Naive B cell (primary cell): Measurements from ENCODE around the gene OSBPL8. TPM values are rescaled to one million over a fixed set of nuclear protein-coding genes. Genes with fewer than 3 reads are reported as not detected.

Experiments
- ATAC-seq, 2 donors: fragments of 150-1000 bp; cut with Tn5 transposase; 2 replicates each; pipeline ENCODE4 v1.10.0; 2021; ENCODE audit warnings: low read depth in 2 of 2, mild to moderate bottlenecking in 2 of 2, moderate library complexity in 2 of 2
- DNase-seq: peaks from one replicate; pipeline ENCODE4 v3.0.0; 2022
- H3K27ac Mint-ChIP-seq, 6 donors: one replicate each; pipeline ENCODE4 v1.8.0; 2020 to 2022; ENCODE audit warnings: mild to moderate bottlenecking in 6 of 6, mixed read lengths in 6 of 6, moderate library complexity in 5 of 6, inconsistent platforms in 2 of 6
- H3K27me3 Mint-ChIP-seq, 3 donors: one replicate each; pipeline ENCODE4 v1.8.0; 2021 to 2022; ENCODE audit warnings: mixed read lengths in 3 of 3, mild to moderate bottlenecking in 1 of 3
- H3K36me3 Mint-ChIP-seq, 2 donors: one replicate each; pipeline ENCODE4 v1.8.0; 2020 to 2022; ENCODE audit warnings: mixed read lengths in 2 of 2, inconsistent platforms in 1 of 2, mild to moderate bottlenecking in 1 of 2
- H3K4me1 Mint-ChIP-seq, 3 donors: one replicate each; pipeline ENCODE4 v1.8.0; 2020 to 2022; ENCODE audit warnings: mixed read lengths in 3 of 3, inconsistent platforms in 1 of 3, mild to moderate bottlenecking in 1 of 3, moderate library complexity in 1 of 3
- H3K4me3 Mint-ChIP-seq, 8 donors: one replicate each; pipeline ENCODE4 v1.8.0; 2020 to 2022; ENCODE audit warnings: mild to moderate bottlenecking in 8 of 8, mixed read lengths in 8 of 8, moderate library complexity in 8 of 8, inconsistent platforms in 2 of 8
- H3K9me3 Mint-ChIP-seq, 7 donors: one replicate each; pipeline ENCODE4 v1.8.0; 2020 to 2022; ENCODE audit warnings: mixed read lengths in 7 of 7, mild to moderate bottlenecking in 5 of 7, inconsistent platforms in 2 of 7, moderate library complexity in 1 of 7
- polyA plus RNA-seq, 6 donors: library from polyadenylated mRNA; unstranded; fragments of 300-500 nt; fragmentation: Illumina TruSeq; gene quantifications; one replicate each; pipeline ENCODE4 v1.2.3, GENCODE V29; 2021; ENCODE audit warnings: low read depth in 6 of 6

The OSBPL8 gene
- 100 to 1,000 TPM in 5 of 6 donors, 10 to 100 TPM in 1; 90.1 to 140 (median 118) TPM for polyA plus RNA-seq

GRCh38 chr12:76559400-76560085, at the start of gene OSBPL8:
Gene OSBPL8 (minus strand): TSS chr12:76559771. CDS start chr12:76487551, 72,220 bp downstream.
- Mint-ChIP-seq H3K36me3 (no peaks in the 10 kb centered on the region), H3K27ac (peak within 1 kb of the TSS; percentile 94 to 98 (median 97)), H3K4me3 (peak within 1 kb of the TSS; percentile 92 to 96 (median 95)), H3K27me3 (no peaks in the 10 kb centered on the region), H3K4me1 (peaks cover 26 to 52% (median 28%) of the 10 kb centered on the region in 3 donors), H3K9me3 (no peaks in the 10 kb centered on the region)
- ATAC-seq (peak; percentile 73 to 78), DNase-seq (peak; percentile 90)

GRCh38 chr12:76608070-76608469, 48.5 kb upstream of the OSBPL8 start:
- peaks cover 0 to 21% (median 0%) of the 10 kb centered on the region in 3 donors for H3K27me3 Mint-ChIP-seq
- H3K9me3 Mint-ChIP-seq: no peaks in the 10 kb centered on the region
- no peak for ATAC-seq
- no peak overlapping the region for H3K27ac Mint-ChIP-seq
- no peaks in the 10 kb centered on the region for H3K4me1 Mint-ChIP-seq
- H3K4me3 Mint-ChIP-seq: no peak overlapping the region
- DNase-seq: no peak
- H3K36me3 Mint-ChIP-seq: no peaks in the 10 kb centered on the region

GRCh38 chr12:76595056-76595455, 35.5 kb upstream of the OSBPL8 start:
- no peak for DNase-seq

GRCh38 chr12:76591476-76591875, 31.9 kb upstream of the OSBPL8 start:
- ATAC-seq (no peak), DNase-seq (no peak)
- Mint-ChIP-seq H3K4me1 (no peaks in the 10 kb centered on the region), H3K4me3 (no peak overlapping the region), H3K27me3 (peaks cover 0 to 6% (median 0%) of the 10 kb centered on the region in 3 donors), H3K9me3 (peaks cover 0 to 5% (median 0%) of the 10 kb centered on the region in 7 donors), H3K36me3 (no peaks in the 10 kb centered on the region), H3K27ac (peak overlapping the region in 1 of 6 donors; percentile 8)

More at GRCh38 chr12:76595056-76595455, 35.5 kb upstream of the OSBPL8 start:
- Mint-ChIP-seq H3K4me3 (no peak overlapping the region), H3K36me3 (no peaks in the 10 kb centered on the region), H3K27ac (no peak overlapping the region), H3K9me3 (peaks cover 0 to 5% (median 0%) of the 10 kb centered on the region in 7 donors), H3K27me3 (peaks cover 0 to 6% (median 0%) of the 10 kb centered on the region in 3 donors), H3K4me1 (no peaks in the 10 kb centered on the region)
- ATAC-seq: no peak

GRCh38 chr12:76590131-76590530, 30.6 kb upstream of the OSBPL8 start:
- no peak overlapping the region for H3K4me3 Mint-ChIP-seq
- H3K27me3 Mint-ChIP-seq: peaks cover 0 to 6% (median 0%) of the 10 kb centered on the region in 3 donors
- ATAC-seq (no peak), DNase-seq (no peak)
- H3K9me3 Mint-ChIP-seq: peaks cover 0 to 5% (median 0%) of the 10 kb centered on the region in 7 donors
- H3K4me1 Mint-ChIP-seq: no peaks in the 10 kb centered on the region
- H3K27ac Mint-ChIP-seq: no peak overlapping the region
- H3K36me3 Mint-ChIP-seq: no peaks in the 10 kb centered on the region

GRCh38 chr12:76588881-76589565, 29.5 kb upstream of the OSBPL8 start:
- DNase-seq (no peak), ATAC-seq (no peak)
- H3K27me3 Mint-ChIP-seq: peaks cover 0 to 6% (median 0%) of the 10 kb centered on the region in 3 donors
- H3K9me3 Mint-ChIP-seq: peaks cover 0 to 5% (median 0%) of the 10 kb centered on the region in 7 donors
- H3K4me3 Mint-ChIP-seq: no peak overlapping the region
- H3K4me1 Mint-ChIP-seq: no peaks in the 10 kb centered on the region
- no peaks in the 10 kb centered on the region for H3K36me3 Mint-ChIP-seq
- H3K27ac Mint-ChIP-seq: no peak overlapping the region

- Mint-ChIP-seq H3K4me1 (no peaks in the 10 kb centered on the region), H3K27ac (peak overlapping the region in 1 of 6 donors; percentile 81), H3K4me3 (no peak overlapping the region), H3K27me3 (peaks cover 0 to 6% (median 0%) of the 10 kb centered on the region in 3 donors), H3K36me3 (no peaks in the 10 kb centered on the region), H3K9me3 (peaks cover 0 to 5% (median 0%) of the 10 kb centered on the region in 7 donors)
- DNase-seq (no peak), ATAC-seq (no peak)
Observed at GRCh38 chr12:76587428-76588178, 28.0 kb upstream of the OSBPL8 start.

- Mint-ChIP-seq H3K36me3 (no peaks in the 10 kb centered on the region), H3K27me3 (peaks cover 0 to 6% (median 0%) of the 10 kb centered on the region in 3 donors), H3K9me3 (no peaks in the 10 kb centered on the region), H3K4me1 (no peaks in the 10 kb centered on the region), H3K4me3 (no peak overlapping the region), H3K27ac (peak overlapping the region in 1 of 6 donors; percentile 81)
- ATAC-seq: peak; percentile 55 to 60
- DNase-seq: peak; percentile 47
Observed at GRCh38 chr12:76586764-76587395, 27.3 kb upstream of the OSBPL8 start.

- ATAC-seq (peak; percentile 87 to 91), DNase-seq (no peak)
- Mint-ChIP-seq H3K27me3 (no peaks in the 10 kb centered on the region), H3K36me3 (no peaks in the 10 kb centered on the region), H3K9me3 (peaks cover 0 to 3% (median 0%) of the 10 kb centered on the region in 7 donors), H3K4me1 (no peaks in the 10 kb centered on the region), H3K27ac (peak overlapping the region in 1 of 6 donors; percentile 60), H3K4me3 (no peak overlapping the region)
Observed at GRCh38 chr12:76583301-76583700, 23.7 kb upstream of the OSBPL8 start.

GRCh38 chr12:76573840-76574373, 14.3 kb upstream of the OSBPL8 start:
- peaks cover 5 to 11% (median 8%) of the 10 kb centered on the region in 7 donors for H3K9me3 Mint-ChIP-seq
- H3K4me3 Mint-ChIP-seq: no peak overlapping the region
- DNase-seq (no peak), ATAC-seq (no peak)
- no peak overlapping the region for H3K27ac Mint-ChIP-seq
- no peaks in the 10 kb centered on the region for H3K27me3 Mint-ChIP-seq
- H3K4me1 Mint-ChIP-seq: peaks cover 0 to 6% (median 5%) of the 10 kb centered on the region in 3 donors
- H3K36me3 Mint-ChIP-seq: peaks cover 0 to 8% of the 10 kb centered on the region in 2 donors

- Mint-ChIP-seq H3K4me1 (peaks cover 0 to 6% (median 5%) of the 10 kb centered on the region in 3 donors), H3K27me3 (no peaks in the 10 kb centered on the region)
- ATAC-seq: no peak
Observed at GRCh38 chr12:76571256-76571655, 11.7 kb upstream of the OSBPL8 start.

GRCh38 chr12:76569685-76570604, 10.4 kb upstream of the OSBPL8 start:
- peak; percentile 45 to 74 for ATAC-seq
- Mint-ChIP-seq H3K4me1 (peaks cover 0 to 6% (median 5%) of the 10 kb centered on the region in 3 donors), H3K36me3 (peaks cover 0 to 8% of the 10 kb centered on the region in 2 donors), H3K27me3 (no peaks in the 10 kb centered on the region), H3K9me3 (peaks cover 3 to 9% (median 5%) of the 10 kb centered on the region in 7 donors), H3K4me3 (peak overlapping the region in 2 of 8 donors; percentile 21 to 67), H3K27ac (peak overlapping the region in 4 of 6 donors; percentile 23 to 50 (median 32))
- no peak for DNase-seq

More at GRCh38 chr12:76571256-76571655, 11.7 kb upstream of the OSBPL8 start:
- H3K4me3 Mint-ChIP-seq: no peak overlapping the region
- peak overlapping the region in 1 of 6 donors; percentile 5 for H3K27ac Mint-ChIP-seq
- DNase-seq: no peak
- peaks cover 0 to 8% of the 10 kb centered on the region in 2 donors for H3K36me3 Mint-ChIP-seq
- peaks cover 3 to 9% (median 5%) of the 10 kb centered on the region in 7 donors for H3K9me3 Mint-ChIP-seq
